Ishikawa (cell line): ENCODE data around the gene PARVB.

Experiments used
- EP300 ChIP-seq: IDR thresholded peaks from 2 replicates; pipeline ENCODE4 v1.6.1; 2012; ENCODE audit warnings: borderline replicate concordance
- FOXM1 ChIP-seq: IDR thresholded peaks from 2 replicates; pipeline ENCODE4 v1.6.1; 2012; ENCODE audit warnings: low read depth, borderline replicate concordance
- RAD21 ChIP-seq: IDR thresholded peaks from 2 replicates; pipeline ENCODE4 v1.6.1; 2012; ENCODE audit warnings: low read depth
- TAF1 ChIP-seq: IDR thresholded peaks from 2 replicates; pipeline ENCODE4 v1.6.1; 2012; ENCODE audit warnings: low read depth, mild to moderate bottlenecking
- TCF12 ChIP-seq: IDR thresholded peaks from 2 replicates; pipeline ENCODE4 v1.6.1; 2012; ENCODE audit warnings: low read depth
- TEAD4 ChIP-seq: IDR thresholded peaks from 2 replicates; pipeline ENCODE4 v1.6.1; 2012
- YY1 ChIP-seq: IDR thresholded peaks from 2 replicates; pipeline ENCODE4 v1.6.1; 2012; ENCODE audit warnings: low read depth
- ZBTB7A ChIP-seq: IDR thresholded peaks from 2 replicates; pipeline ENCODE4 v1.6.1; 2012; ENCODE audit warnings: low read depth
- TF ChIP-seq, protein P1 (sequence below): IDR thresholded peaks from 2 replicates; pipeline ENCODE4 v1.6.1; 2012; ENCODE audit warnings: low read depth, mild to moderate bottlenecking
- TF ChIP-seq, protein P2 (sequence below): IDR thresholded peaks from 2 replicates; pipeline ENCODE4 v1.6.1; 2012

DNA sequence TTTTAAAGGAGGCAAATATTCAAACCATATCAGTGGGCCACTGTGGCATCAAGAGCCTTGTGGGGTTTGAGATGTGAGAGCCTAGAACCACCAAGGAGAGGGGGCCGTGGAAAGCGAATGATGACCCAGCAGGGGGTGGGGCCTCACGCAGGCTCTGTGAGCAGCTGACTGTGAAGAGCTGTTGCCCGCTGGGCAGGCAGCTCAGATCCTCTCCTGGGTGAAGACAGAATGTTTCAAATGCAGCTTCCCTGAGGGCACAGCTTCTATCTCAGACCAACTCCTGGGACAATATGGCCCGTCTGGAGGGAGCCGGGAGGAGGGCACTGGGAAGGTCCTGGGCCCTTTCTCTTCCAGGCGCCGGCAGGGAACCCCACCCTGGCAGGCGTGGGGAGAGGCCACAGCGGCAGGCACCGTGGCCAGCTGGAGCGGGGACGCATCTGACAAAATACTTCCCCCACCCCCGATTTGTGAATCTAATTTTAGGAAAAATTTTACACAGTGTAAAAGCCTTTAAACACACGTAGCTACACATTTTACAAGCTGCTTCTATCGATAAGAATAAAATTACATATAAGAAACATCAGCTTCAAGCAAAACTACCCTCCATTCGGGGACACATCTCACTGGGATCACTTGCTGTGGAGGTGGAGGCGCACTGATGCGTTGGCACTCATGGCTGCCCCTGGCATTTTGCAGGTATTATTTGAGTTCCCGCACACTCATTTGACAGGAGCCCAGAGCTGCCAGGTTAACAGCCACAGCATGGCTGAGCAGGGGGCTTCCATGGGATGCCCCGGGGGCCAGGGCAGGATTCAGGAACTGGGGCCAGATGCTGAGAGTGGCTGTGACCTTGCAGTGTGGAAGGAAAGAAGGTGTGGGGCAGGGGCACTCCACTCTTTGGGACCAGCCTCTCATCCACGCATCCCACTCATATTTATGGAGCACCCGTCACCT, 196.9 kb downstream of the PARVB start:
- TF ChIP-seq, protein P1, sequence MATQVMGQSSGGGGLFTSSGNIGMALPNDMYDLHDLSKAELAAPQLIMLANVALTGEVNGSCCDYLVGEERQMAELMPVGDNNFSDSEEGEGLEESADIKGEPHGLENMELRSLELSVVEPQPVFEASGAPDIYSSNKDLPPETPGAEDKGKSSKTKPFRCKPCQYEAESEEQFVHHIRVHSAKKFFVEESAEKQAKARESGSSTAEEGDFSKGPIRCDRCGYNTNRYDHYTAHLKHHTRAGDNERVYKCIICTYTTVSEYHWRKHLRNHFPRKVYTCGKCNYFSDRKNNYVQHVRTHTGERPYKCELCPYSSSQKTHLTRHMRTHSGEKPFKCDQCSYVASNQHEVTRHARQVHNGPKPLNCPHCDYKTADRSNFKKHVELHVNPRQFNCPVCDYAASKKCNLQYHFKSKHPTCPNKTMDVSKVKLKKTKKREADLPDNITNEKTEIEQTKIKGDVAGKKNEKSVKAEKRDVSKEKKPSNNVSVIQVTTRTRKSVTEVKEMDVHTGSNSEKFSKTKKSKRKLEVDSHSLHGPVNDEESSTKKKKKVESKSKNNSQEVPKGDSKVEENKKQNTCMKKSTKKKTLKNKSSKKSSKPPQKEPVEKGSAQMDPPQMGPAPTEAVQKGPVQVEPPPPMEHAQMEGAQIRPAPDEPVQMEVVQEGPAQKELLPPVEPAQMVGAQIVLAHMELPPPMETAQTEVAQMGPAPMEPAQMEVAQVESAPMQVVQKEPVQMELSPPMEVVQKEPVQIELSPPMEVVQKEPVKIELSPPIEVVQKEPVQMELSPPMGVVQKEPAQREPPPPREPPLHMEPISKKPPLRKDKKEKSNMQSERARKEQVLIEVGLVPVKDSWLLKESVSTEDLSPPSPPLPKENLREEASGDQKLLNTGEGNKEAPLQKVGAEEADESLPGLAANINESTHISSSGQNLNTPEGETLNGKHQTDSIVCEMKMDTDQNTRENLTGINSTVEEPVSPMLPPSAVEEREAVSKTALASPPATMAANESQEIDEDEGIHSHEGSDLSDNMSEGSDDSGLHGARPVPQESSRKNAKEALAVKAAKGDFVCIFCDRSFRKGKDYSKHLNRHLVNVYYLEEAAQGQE, result no peak
- no peak for TF ChIP-seq EP300
- TF ChIP-seq YY1, result no peak
- TF ChIP-seq TEAD4, result no peak
- TF ChIP-seq TAF1, result no peak
- TF ChIP-seq ZBTB7A, result no peak
- TF ChIP-seq, protein P2, sequence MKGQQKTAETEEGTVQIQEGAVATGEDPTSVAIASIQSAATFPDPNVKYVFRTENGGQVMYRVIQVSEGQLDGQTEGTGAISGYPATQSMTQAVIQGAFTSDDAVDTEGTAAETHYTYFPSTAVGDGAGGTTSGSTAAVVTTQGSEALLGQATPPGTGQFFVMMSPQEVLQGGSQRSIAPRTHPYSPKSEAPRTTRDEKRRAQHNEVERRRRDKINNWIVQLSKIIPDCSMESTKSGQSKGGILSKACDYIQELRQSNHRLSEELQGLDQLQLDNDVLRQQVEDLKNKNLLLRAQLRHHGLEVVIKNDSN, result no peak
- TF ChIP-seq FOXM1, result no peak
- no peak for TF ChIP-seq TCF12
- no peak for TF ChIP-seq RAD21
